Coronary artery (tissue), 2 donors: ENCODE data around the gene NPTXR.
"Not testable (repeated sequence)": the region's sequence is repeated elsewhere in the genome, so short reads cannot be mapped to it uniquely, and the experiment has no call there.

Source experiments
- DNase-seq: peaks from one replicate; pipeline ENCODE4 v3.0.0-alpha.2; 2017; ENCODE audit warnings: low spot score
- H3K27ac ChIP-seq, 2 donors: fragments of 200-600 bp; sonication (generic); one replicate each; pipeline ENCODE4 v1.5.1; 2016 to 2019
- H3K4me3 ChIP-seq: fragments of 200-600 bp; sonication (generic); 2 replicates; pipeline ENCODE4 v1.5.1; 2016; ENCODE audit warnings: mild to moderate bottlenecking, moderate library complexity
- TF ChIP-seq, protein P1 (sequence below): fragments of 200-600 bp; sonication (generic); IDR thresholded peaks from one replicate; pipeline ENCODE4 v1.5.1; 2019; ENCODE audit warnings: antibody characterized with exemption

Gene NPTXR

DNA sequence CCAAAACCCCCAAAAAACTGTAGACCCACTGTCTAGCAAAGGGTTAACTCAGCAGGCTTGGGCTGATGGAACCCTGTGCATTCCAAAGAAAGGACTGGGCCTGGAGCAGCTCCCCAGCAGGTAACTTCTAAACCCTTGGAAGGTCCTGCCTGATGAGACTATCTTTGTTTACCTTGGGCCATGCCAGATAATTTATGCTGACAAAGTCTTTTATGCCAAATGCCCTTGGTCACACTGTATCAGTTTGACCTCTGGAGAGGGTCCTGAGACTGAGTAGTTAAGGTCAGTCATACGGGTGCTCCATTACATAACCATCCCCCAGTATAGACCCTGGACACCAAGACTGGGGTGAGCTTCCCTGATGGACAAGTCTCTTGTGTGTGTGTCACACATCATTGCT, 28.0 kb downstream of the NPTXR start:
- no peak for DNase-seq
- TF ChIP-seq, protein P1, sequence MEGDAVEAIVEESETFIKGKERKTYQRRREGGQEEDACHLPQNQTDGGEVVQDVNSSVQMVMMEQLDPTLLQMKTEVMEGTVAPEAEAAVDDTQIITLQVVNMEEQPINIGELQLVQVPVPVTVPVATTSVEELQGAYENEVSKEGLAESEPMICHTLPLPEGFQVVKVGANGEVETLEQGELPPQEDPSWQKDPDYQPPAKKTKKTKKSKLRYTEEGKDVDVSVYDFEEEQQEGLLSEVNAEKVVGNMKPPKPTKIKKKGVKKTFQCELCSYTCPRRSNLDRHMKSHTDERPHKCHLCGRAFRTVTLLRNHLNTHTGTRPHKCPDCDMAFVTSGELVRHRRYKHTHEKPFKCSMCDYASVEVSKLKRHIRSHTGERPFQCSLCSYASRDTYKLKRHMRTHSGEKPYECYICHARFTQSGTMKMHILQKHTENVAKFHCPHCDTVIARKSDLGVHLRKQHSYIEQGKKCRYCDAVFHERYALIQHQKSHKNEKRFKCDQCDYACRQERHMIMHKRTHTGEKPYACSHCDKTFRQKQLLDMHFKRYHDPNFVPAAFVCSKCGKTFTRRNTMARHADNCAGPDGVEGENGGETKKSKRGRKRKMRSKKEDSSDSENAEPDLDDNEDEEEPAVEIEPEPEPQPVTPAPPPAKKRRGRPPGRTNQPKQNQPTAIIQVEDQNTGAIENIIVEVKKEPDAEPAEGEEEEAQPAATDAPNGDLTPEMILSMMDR: no peak
- Histone ChIP-seq H3K4me3 (no peak overlapping the region), H3K27ac (no peak overlapping the region)

DNA sequence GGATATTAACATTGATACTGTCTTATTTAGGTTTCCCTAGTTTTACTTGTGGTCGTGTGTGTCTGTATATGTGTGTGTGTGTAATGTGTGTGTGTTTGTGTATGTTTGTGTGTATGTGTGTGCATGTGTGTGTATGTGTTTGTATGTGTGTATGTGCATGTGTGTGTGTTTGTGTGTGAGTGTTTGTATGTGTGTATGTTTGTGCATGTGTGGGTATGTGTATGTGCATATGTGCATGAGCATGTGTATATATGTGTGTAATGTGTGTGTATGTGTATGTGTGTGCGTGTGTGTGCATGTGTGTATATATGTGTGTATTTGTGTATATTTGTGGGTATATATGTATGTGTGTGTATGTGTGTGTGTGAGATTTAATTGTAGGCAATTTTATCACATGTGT, 32.6 kb downstream of the NPTXR start:
- no peak for DNase-seq
- TF ChIP-seq, protein P1: no peak
- no peak overlapping the region for H3K4me3 ChIP-seq

DNA sequence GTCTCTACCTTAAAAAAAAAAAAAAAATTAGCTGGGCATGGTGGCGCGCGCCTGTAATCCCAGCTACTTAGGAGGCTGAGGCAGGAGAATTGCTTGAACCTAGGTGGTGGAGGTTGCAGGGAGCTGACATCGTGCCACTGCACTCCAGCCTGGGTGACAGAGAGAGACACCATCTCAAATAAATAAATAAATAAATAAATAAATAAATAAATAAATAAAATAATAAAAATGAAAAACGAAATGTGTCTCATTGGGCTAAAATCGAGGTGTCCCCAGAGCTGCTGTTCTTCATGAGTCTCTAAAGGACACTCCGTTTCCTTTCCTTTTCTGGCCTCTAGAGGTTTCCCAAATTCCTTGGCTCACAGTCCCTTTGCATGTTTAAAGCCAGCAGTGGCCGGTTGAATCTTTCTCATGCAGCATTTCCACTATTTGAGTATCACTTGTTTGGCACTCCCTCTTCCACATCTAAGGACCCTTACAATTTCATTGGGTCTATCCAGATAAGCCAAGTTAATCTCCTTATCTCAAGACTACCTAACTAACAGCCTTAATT, 38.7 kb downstream of the NPTXR start:
- not testable (repeated sequence) for DNase-seq, H3K4me3 ChIP-seq, H3K27ac ChIP-seq

More for the DNA sequence above, 32.6 kb downstream of the NPTXR start:
- H3K27ac ChIP-seq: no peak overlapping the region

DNA sequence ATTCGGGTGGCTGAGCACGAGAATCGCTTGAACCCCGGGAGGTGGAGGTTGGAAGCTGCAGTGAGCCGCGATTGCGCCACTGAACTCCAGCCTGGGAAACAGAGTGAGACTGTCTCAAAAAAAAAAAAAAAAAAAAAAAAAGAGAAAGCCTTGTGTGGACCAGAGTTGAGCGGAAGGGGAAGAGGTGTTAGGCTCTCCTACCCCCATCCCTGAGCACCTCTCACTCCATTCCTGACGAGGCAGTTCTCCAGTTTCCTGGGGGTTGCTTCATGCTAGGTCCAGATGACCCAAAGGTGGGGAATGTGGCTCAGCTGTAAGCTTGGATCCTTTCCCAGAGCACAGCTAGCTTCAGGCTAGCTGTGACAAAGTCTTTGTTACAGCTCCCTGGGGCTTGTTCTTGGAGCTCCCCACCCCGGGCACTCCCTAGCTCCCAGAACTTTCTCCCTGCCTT, 41.1 kb downstream of the NPTXR start:
- no peak for DNase-seq
- no peak overlapping the region for H3K27ac ChIP-seq
- TF ChIP-seq, protein P1: no peak
- no peak overlapping the region for H3K4me3 ChIP-seq

DNA sequence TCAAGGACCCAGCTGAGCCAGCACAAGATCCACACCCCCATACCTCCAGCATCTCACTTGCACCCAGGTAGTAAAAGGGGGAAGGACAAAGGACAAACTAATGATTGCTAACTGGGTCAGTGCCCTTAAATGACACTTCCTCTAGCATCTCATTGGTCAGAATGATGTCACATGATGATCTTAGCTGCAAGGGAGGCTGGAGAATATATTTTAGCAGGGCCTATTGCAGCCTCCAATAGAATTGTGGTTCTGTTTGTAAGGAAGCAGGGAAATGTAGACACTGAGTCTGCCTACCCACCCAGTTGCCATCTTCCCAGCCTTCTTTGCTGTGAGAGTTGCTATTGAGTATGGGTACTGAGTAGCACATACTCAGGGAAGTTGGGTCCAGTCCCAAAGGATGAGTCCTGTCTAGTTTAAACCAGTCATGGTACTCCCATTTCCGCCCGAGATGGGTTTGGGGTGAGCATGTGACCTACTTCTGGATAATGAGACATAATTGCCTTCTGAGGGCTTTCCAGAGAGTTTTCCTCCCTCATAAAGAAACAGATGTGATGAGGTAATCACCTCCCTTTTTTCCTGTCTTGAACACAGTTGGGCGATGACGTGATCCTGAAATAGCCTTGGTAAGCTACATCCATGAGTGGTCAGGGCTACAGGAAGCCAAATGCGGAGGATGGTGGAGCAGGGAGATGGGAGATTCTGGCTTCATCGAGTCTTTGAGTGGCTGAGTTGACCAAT, 44.4 kb downstream of the NPTXR start:
- no peak overlapping the region for H3K4me3 ChIP-seq
- no peak overlapping the region for H3K27ac ChIP-seq
- DNase-seq: no peak
- TF ChIP-seq, protein P1: no peak

DNA sequence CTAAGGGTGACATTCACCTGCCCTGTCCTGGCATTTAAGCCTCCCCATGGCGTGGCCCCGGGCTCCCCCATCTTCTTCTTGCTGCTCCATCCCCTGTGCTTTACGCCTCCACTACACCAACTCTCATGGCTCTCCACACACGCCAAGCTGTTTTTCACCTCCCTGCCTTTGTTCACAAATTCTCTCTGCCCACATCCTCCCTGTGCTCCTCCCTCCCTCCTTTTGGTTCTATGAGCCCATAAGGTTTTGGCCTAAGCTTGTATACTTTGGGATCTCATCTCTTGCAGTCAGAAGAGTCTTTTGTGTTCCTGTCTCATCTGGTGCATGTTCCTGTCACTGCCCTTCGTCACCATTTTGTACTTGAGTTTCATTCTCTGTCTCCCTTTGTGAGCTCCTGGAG, 45.3 kb downstream of the NPTXR start:
- Histone ChIP-seq H3K27ac (no peak overlapping the region), H3K4me3 (no peak overlapping the region)
- no peak for DNase-seq
- TF ChIP-seq, protein P1: no peak

DNA sequence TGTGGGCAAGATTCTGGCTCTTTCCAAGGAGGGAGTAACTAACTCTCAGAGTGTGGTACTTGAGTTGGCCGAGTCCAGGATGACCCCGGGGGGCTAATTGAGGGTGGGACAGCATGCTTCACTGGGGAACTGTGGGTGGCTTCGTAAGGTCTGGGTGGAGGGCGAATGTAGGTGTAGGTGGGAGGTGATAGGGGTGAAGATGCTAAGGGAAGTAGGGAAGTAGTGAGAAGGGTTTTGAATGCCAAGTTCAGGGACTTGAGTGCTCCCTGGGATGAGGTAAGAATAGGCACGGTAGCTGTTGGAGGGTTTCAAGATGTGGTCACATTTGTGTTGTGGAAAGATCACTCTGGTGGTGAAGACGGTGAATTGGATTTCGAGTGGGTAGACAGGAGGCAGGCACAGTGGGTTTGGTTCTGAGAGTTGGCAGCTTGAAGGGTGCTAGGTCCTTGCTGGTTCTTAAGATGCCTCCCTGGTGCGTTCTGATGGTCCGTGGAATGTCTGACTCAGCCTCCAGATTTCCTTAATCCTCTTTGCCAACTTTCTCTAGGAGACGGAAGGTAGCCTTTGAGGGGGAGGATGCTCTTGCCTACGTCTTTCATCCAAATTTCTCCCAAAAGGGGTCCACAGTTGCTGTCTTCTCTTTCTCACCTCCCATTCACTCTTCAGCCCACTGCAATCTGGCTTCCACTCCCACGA, 47.4 kb downstream of the NPTXR start:
- no peak for DNase-seq
- TF ChIP-seq, protein P1: no peak
- H3K4me3 ChIP-seq: no peak overlapping the region

More for the DNA sequence above, 47.4 kb downstream of the NPTXR start:
- H3K27ac ChIP-seq: no peak overlapping the region
